ENCODE data around the gene SLC47A2.
A peak's percentile ranks its signal among the peaks of the same experiment; 100 is the strongest.

SLC47A2 gene

DNA sequence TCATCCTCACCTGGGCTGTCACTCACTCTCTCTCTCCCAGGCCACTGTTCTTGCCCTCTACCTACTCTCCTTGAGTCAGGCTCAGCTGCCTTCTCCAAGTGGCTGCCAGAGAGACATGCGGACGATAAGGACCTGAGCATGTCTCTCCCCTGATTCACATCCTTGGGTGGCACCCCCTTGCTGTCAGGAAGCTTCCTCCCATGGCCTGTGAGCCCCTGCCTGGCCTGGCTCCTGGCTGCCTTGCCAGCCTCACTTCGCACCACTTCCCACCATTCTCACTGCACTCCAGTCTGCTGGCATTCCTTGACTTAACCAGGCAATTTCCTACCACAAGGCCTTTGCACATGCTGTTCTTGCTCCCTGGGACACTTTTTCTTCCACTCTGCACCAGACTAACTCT lies 34.5 kb upstream of the SLC47A2 start:
- TF ChIP-seq, protein P1, sequence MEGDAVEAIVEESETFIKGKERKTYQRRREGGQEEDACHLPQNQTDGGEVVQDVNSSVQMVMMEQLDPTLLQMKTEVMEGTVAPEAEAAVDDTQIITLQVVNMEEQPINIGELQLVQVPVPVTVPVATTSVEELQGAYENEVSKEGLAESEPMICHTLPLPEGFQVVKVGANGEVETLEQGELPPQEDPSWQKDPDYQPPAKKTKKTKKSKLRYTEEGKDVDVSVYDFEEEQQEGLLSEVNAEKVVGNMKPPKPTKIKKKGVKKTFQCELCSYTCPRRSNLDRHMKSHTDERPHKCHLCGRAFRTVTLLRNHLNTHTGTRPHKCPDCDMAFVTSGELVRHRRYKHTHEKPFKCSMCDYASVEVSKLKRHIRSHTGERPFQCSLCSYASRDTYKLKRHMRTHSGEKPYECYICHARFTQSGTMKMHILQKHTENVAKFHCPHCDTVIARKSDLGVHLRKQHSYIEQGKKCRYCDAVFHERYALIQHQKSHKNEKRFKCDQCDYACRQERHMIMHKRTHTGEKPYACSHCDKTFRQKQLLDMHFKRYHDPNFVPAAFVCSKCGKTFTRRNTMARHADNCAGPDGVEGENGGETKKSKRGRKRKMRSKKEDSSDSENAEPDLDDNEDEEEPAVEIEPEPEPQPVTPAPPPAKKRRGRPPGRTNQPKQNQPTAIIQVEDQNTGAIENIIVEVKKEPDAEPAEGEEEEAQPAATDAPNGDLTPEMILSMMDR (IDR thresholded peaks at IDR 0.05), result no peak

DNA sequence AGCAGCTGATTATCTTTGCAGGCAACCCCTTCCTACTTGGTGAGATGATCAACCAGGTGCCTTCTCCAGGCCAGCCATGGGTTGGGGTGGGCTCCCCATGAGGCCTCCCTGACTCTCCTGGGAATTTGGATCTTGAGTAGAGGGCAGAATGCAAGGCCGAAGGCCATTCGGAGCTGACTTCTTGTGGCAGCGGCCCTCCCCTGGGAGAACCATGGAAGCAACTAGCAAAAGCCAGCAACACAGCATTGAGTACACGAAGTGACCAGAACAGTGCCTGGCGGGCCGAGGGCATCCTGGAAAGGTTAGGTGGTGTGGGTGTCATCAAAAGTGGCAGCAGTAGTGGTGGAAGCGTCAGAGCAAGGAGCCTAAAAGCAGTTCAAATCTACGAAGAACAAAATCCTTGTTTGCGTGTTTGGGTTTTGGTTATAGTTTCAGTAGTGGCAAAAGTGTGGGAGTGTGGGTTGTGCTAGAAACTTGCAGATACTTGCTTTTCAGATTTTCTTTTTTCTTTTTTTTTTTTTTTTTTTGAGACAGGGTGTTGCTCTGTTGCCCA lies 33.7 kb upstream of the SLC47A2 start:
- TF ChIP-seq, protein P1 (IDR thresholded peaks at IDR 0.05), result no peak

DNA sequence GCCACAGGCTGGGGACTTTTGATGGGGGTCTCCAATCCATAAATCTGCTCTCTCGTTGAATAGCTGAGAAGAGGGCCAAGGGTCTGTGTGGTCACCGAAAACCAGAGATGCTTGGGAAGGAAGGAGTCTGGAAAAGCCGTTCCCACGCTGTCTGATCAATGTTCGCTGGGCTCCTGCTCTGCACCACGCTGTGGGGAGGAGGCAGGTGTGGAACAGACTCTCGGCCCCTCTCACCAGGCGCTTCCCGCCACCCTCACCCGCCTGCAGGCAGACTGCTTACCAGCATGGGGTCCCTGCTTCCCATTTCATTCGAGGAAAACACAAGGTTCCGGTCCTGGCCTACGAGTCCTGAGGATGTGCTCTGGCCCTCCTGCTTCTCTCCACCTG lies 32.4 kb upstream of the SLC47A2 start:
- TF ChIP-seq, protein P1 (IDR thresholded peaks at IDR 0.05), result no peak

DNA sequence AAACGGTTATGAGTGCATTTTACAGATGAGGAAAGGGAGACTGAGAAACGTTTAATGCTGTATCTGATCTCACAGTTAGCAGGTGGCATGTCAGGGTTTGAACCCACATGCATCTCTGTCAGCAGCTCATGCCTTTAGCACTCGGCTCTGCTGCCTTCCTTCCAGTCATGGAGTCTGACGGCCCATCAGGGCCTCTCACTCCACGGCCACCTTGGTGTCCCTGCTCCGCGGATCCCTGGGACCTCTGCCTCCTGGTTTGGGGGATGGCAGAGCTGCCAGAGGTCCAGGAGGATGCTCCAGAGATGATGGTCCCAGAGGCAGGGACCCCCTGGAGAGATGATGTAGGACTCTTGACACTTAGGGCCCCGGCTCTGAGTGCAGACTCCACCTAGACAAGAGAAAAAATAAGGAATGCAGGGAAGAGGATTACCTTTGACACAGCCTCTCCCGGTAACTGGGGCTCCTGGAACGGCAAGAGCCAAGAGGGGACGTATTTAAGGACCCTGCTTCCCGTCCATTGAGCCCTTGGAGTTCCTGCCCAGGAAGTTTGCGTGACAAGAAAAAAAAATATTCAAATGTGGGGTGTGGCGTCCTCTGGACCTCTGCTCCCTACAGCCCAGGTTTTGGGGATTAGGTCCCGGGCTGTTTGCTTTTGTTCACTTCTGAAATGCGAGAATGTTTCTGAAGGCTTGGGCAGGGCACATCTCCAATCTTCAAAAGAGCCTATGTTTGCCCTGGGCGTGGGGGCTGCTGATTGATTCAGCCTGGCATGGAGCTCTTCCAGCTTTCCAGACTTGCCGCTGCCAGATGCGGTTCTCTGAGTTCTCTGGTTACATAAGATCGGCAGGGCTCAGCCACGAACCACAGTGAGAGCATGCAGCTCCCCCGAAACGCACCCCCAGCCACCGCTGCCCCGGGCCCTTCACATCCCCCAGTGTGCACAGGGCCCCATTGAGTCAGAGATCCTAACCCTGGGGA lies 31.7 kb upstream of the SLC47A2 start, which contains the start of gene ALDH3A1:
Gene ALDH3A1 (minus strand): TSS at position 470 of the 978 bp plus-strand sequence. CDS start 3,169 bp downstream, outside the sequence.
- TF ChIP-seq, protein P1 (IDR thresholded peaks at IDR 0.05), result no peak

DNA sequence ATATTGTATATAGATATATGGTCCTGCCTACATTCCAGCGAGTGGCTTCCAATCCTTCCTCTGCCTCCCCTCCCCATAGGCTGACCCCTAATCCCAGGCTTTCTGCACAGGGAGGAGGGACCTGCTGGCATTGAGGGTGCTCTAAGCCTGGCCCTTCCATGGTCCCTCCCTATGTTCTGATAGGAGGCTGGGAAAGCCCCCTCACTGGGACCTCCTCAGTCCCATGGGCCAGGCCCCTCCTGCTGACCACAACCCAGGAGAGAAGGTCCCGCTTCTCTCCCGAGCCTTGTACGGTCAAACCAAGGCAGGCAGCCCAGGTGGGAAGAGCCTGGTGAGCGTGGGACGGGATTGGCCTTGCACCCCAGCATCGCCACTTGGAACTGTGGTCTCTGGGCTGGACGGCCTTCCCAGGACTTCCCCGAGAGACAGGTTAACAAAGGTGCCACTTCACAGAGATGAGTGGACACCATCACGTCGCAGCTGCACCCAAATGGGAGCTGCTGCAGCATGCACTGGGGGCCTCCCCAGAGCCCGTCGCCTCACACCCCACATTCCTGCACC lies 30.9 kb upstream of the SLC47A2 start:
- TF ChIP-seq, protein P1 (IDR thresholded peaks at IDR 0.05), result no peak

DNA sequence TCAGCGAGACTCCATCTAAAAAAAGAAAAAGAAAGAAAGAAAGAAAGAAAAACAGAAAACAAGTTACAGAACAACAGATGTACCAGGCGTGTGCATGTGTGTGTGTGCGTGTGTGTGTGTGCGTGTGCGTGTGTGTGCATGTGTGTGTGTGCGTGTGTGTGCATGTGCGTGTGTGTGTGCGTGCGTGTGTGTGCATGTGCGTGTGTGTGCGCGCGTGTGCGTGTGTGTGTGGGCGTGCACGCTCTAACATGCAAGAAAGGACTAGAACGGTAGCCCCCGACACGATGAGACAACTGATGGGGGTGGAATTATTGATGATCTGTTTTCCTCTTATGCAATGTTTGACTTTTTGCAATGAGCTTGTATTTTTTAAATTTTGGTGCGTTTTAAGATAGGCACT lies 30.1 kb upstream of the SLC47A2 start:
- TF ChIP-seq, protein P1 (IDR thresholded peaks at IDR 0.05), result no peak

DNA sequence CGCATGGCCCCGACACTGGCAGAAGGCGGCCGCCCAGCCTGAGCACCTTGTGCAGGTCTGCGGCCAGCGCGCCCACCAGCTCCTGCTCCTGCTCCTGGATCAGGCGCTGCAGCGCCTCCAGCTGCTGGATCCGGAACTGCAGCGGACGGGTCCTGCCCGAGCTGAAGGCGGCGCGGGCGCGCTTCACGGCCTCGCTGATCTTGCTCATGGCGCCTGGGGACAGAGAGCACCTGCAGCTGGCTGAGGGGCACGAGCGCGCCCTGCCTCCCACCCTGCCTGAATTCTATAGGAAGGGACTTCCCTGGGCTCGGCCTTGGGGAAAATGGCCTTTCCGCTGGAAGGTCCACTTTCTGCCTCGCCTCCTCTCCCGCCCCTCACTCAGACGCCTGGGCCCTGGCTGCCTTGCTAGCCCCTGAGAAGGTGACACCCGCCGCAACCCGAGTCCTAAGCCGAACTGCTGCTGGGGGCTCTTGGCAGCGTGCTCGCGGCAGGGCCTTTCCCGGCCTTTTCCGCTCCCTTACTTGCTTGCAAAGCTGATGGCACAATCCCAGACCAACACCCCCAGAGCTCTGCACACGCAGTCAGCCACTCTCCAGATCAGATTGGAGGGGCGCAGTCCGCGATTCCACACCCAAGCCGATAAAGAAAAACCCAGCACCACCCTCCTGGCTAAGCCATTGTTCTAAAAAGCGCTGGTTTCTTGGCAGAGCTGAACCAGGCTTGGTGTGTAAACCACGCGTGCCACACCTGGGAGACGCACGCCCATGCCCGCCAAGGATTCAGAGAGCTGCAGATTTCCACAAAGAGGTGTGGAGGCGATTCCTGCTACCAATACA lies 28.8 kb upstream of the SLC47A2 start:
- TF ChIP-seq, protein P1 (IDR thresholded peaks at IDR 0.05), result peak; percentile 65
